Adrenal gland (tissue), 12 donors: ENCODE data around the gene SMARCD3. TPM values are rescaled to one million over a fixed set of nuclear protein-coding genes. Genes with fewer than 3 reads are reported as not detected.

Source experiments
- DNase-seq, 7 donors: peaks; one replicate each; pipeline ENCODE4 v3.0.0-alpha.2; 2019 to 2020
- H3K27ac ChIP-seq, 5 donors: fragments of 200-600 bp; sonication (generic) in 4 of 5; 1 replicate in 3 of 5; 2 replicates in 2 of 5; pipeline versions ENCODE4 v1.5.1 to v1.8.0; 2016 to 2020; ENCODE audit warnings: mild to moderate bottlenecking in 1 of 5
- H3K27me3 ChIP-seq: fragments of 200-600 bp; 2 replicates; pipeline ENCODE4 v1.8.0; 2021
- H3K36me3 ChIP-seq, 2 donors: fragments of 200-600 bp; replicated peaks in 1 of 2; 1 replicate in 1 of 2; 2 replicates in 1 of 2; pipeline versions ENCODE4 v1.5.1 to v1.8.0; 2018 to 2022
- H3K4me1 ChIP-seq, 2 donors: fragments of 200-600 bp; replicated peaks in 1 of 2; 1 replicate in 1 of 2; 2 replicates in 1 of 2; pipeline versions ENCODE4 v1.5.1 to v1.8.0; 2018 to 2021
- H3K4me3 ChIP-seq, 4 donors: fragments of 200-600 bp; sonication (generic) in 3 of 4; one replicate each; pipeline ENCODE4 v1.5.1; 2016 to 2018
- H3K9me3 ChIP-seq, 3 donors: fragments of 200-600 bp; sonication (generic) in 1 of 3; replicated peaks in 1 of 3; 1 replicate in 2 of 3; 2 replicates in 1 of 3; pipeline versions ENCODE4 v1.5.1 to v1.8.0; 2016 to 2021
- CTCF ChIP-seq, 6 experiments: fragments of 450-650 bp in 4 of 6; fragments of 200-600 bp in 2 of 6; sonication (generic) in 1 of 6; IDR thresholded peaks; 1 replicate in 5 of 6; 2 replicates in 1 of 6; pipeline versions ENCODE4 v1.5.1 to v1.8.0; 2016 to 2021; ENCODE audit warnings: antibody characterized with exemption in 6 of 6, mild to moderate bottlenecking in 2 of 6, moderate library complexity in 1 of 6
- POLR2A ChIP-seq, 2 donors: fragments of 450-650 bp; IDR thresholded peaks; one replicate each; pipeline ENCODE4 v1.6.1; 2017; ENCODE audit warnings: antibody characterized with exemption in 2 of 2, mild to moderate bottlenecking in 2 of 2, moderate library complexity in 1 of 2
- WGBS, 4 donors: extraction: QIAGEN DNeasy Blood & Tissue Kit in 2 of 4; methylation state at CpG; one replicate each; pipeline versions ENCODE4 v1.1.5 to v1.1.7; 2013 to 2017; 5-methylcytosine and 5-hydroxymethylcytosine counted together
- intact Hi-C, 2 donors: fragments of 100-400 bp; cut with DNase I; formaldehyde crosslinking; loops; one replicate each; pipeline versions ENCODE4 v1.14.1 to v1.15.0; 2022 to 2023
- polyA plus RNA-seq, 3 donors: library from polyadenylated mRNA; stranded (reverse); fragments of 200-250 nt in 2 of 3; fragments of 350-450 nt in 1 of 3; fragmentation: Illumina TruSeq in 1 of 3; extraction: RNeasy Lipid Tissue Mini Kit (QIAGEN cat#74804) in 1 of 3; gene quantifications; one replicate each; pipeline ENCODE4 v1.2.3, GENCODE V29; 2013 to 2014
- total RNA-seq, 9 donors: library from RNA; depleted of rRNA in 4 of 9; stranded (reverse); fragments of >200 nt in 4 of 9; fragments of 120-200 nt in 1 of 9; fragmentation: NEBNext Ultra II Directional in 1 of 9; extraction: Animal tissue kit (Norgen Biotek cat#: 25700) in 1 of 9; gene quantifications; one replicate each; pipeline versions ENCODE4 v1.1.0 to v1.2.4, GENCODE V29; 2013 to 2023
- donor health status: healthy with polysubstance abuse.
- donor health status: Bipolar disorder and iron deficiency.
- donor health status: DM: yes; HTN: yes; CAD: no.
- donor health status: DM: no; HTN: no; CAD: no.
- donor health status: DM: no; HTN: no; CAD: no.
- donor health status: DM: yes; HTN: yes; CAD: no.

Gene SMARCD3
- total and polyA plus RNA-seq, 12 donors = 46.4 to 194 (median 109) TPM

- intact Hi-C loops = no loop called here
- DNase-seq = no peak
- TF ChIP-seq POLR2A (IDR thresholded peaks at IDR 0.05) (no peak), CTCF (IDR thresholded peaks at IDR 0.05) (no peak)
- 46 to 60% (median 56%) methylated on average over 2 of the region's 2 CpGs for WGBS, 4 donors
- Histone ChIP-seq H3K4me1 (no peaks in the 10 kb centered on the region), H3K27me3 (no peaks in the 10 kb centered on the region), H3K9me3 (no peaks in the 10 kb centered on the region), H3K27ac (no peak overlapping the region), H3K36me3 (no peaks in the 10 kb centered on the region), H3K4me3 (no peak overlapping the region)
Measured at GRCh38 chr7:151291206-151291605, 42.7 kb upstream of the SMARCD3 start.

GRCh38 chr7:151290355-151290760, 41.9 kb upstream of the SMARCD3 start:
- no peak for TF ChIP-seq CTCF (IDR thresholded peaks at IDR 0.05)
- TF ChIP-seq POLR2A (IDR thresholded peaks at IDR 0.05) = no peak
- Histone ChIP-seq H3K36me3 (no peaks in the 10 kb centered on the region), H3K9me3 (no peaks in the 10 kb centered on the region), H3K27ac (no peak overlapping the region), H3K27me3 (no peaks in the 10 kb centered on the region), H3K4me3 (no peak overlapping the region), H3K4me1 (no peaks in the 10 kb centered on the region)
- intact Hi-C loops = no loop called here
- no peak for DNase-seq
- 66 to 72% (median 69%) methylated on average over 4 of the region's 4 CpGs for WGBS, 4 donors

GRCh38 chr7:151289891-151290290, 41.4 kb upstream of the SMARCD3 start:
- DNase-seq = no peak
- intact Hi-C loops = no loop called here
- H3K9me3 ChIP-seq = no peaks in the 10 kb centered on the region
- no peak overlapping the region for H3K4me3 ChIP-seq
- H3K27me3 ChIP-seq = no peaks in the 10 kb centered on the region
- H3K4me1 ChIP-seq = no peaks in the 10 kb centered on the region
- H3K27ac ChIP-seq = no peak overlapping the region
- no peaks in the 10 kb centered on the region for H3K36me3 ChIP-seq
- WGBS, 4 donors = 79 to 90% (median 81%) methylated on average over 2 of the region's 2 CpGs
- no peak for TF ChIP-seq POLR2A (IDR thresholded peaks at IDR 0.05)
- TF ChIP-seq CTCF (IDR thresholded peaks at IDR 0.05) = no peak

GRCh38 chr7:151286148-151286547, 37.7 kb upstream of the SMARCD3 start:
- Histone ChIP-seq H3K36me3 (no peaks in the 10 kb centered on the region), H3K27me3 (no peaks in the 10 kb centered on the region), H3K4me1 (no peaks in the 10 kb centered on the region), H3K9me3 (no peaks in the 10 kb centered on the region), H3K27ac (no peak overlapping the region), H3K4me3 (no peak overlapping the region)
- DNase-seq = no peak
- intact Hi-C loops = no loop called here
- no peak for TF ChIP-seq CTCF (IDR thresholded peaks at IDR 0.05)
- TF ChIP-seq POLR2A (IDR thresholded peaks at IDR 0.05) = no peak
- 57 to 65% (median 60%) methylated on average over 2 of the region's 2 CpGs for whole genome bisulfite sequencing, 4 donors
